SW480 (cell line): Measurements from ENCODE around the gene LHX6.

Source experiments
- DNase-seq: peaks from one replicate; pipeline ENCODE4 v3.0.0-alpha.2; 2016; ENCODE audit warnings: low spot score

LHX6 gene

DNA sequence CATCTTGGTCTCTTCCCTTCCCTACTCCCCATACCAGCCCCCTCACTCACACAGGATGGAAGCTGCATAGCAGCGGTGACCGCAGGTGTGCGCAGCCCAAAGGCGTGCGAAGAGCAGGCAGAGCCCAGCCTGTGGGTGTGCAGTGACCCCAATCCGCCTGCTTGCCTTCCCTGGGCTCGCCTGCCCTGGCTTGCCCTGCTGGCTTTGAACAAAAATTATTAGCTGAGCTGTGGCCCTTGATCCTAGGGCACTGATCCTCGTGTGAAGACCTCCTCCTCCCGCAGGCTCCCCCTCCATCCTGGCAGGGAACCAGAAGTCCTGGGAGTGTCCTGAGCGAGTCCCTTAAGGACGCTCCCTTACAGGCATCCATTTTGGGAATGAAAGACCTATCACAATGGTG, 37.2 kb downstream of the LHX6 start:
- peak; percentile 76 for DNase-seq

DNA sequence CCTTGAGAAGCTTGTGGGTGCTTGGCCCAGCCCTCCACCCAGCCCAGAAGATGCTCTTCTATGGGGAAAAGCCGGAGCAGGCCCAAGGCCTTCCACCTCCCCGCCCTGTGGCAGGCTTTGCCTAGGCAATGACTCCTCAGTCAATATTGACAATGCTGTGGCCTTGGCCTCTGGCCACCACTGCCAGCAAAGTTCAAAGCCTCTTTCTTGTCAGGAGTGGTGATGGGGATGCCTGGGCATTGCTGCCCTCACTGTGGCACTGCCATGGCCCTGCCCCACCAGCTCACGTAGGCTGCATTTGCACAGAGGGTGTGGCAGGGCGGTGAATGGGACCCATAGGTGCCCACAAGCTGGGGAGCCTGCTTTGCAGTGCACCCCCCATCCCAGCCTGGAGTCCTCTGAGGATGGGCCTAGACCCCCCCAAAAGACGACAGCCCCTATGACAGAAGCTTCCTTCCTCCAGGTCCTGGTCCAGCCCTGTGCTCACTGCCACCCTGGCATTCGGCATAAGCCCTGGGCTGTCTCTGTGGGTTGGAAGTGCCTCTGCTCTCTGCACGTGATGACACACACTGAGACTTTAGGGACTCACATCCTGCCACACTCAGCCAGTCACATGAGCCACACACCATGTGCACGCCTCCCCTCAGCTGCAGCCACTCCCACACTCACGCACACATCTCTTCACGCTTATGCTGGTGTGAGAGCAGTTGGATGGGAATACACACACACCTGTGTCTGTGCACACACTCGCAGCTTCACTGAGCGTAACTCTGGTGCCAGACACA, 38.0 kb downstream of the LHX6 start:
- DNase-seq: peak; percentile 97

DNA sequence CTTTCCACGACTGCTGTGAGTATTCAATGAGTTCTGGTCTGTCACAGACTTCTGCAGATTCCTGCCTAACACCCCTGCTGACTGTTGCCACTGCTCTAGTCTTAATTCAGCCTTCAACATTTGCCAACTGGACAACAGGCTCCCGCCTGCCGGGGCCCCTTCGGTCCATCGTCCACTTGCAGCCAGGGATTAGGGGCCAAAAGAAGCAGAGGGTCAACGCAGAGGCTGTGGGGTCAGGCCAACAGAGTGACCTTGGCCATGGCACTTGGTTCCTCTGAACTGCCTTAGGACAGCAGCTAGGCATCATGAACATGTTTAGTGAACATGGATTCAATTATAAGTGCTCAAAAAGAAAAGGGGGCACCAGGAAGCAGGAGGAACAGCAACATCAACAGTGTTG, 40.4 kb downstream of the LHX6 start:
- DNase-seq: no peak

DNA sequence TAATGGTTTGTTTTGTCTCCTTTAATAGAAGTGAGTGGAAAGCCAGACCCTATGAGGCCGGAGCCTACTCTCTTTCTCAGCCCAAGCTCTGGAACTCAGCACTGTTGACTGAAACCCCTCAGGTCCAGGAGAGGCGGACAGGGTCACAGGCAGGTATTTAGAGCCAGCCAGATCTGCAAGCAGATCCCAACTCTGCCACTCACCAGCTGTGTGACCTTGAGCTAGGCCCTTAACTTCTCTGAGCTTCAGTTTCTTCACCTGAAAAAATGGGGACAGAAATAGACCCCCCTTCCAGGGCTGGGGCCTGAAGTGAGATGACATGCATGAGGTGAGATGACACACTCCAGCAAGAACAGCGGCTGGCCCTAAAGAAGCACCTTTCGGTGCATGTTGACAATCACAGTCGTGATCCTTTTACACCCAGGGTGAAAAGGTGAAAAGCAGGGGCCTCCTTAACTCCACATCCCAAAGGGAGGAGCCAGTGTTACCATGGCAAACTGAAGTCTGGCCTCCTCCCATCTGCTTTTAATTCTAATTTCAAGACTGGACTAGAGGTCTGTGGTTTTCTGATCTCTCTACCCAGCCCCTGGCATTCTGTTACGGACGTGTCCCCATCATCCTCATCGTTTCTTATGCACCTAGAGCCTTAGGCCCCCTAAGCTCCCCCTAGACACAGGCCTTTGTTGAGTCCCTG, 41.8 kb downstream of the LHX6 start:
- DNase-seq: no peak

DNA sequence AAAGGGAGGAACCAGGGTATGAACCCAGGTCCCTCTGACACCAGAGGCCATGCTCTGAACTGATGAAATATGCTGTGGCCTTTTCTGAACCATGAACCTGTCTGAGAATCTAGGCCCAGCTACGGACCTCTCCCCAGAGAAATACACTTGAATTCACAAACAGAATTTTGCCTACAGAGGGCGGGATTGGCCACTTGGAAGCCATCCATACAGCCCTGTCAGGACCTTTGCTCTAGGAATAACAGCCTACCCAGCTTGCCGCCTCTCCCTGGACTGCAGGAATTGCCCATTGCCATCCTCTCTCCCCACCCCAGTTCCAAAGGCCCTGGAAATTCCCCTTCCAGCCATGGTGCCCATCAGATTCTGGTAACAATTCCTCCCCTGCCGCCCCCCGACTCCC, 42.5 kb downstream of the LHX6 start:
- DNase-seq: no peak

DNA sequence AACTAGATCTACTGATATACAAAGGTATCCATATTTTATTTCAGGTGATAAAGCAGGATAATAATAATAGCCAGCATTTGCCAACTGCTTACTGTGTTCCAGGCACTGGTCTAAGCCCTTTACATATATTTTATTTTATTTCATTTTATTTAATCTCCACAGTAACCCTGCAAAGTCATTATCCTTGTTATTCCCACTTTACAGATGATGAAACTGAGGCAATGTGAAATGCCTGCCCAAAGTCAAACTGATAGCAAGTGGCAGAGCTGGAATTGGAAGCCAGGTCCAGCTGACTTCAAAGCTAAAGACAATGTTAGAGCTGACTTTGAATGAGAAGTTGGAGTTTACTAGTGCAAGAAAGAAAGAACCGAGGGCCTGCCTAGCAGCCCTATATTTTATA, 44.2 kb downstream of the LHX6 start:
- no peak for DNase-seq

DNA sequence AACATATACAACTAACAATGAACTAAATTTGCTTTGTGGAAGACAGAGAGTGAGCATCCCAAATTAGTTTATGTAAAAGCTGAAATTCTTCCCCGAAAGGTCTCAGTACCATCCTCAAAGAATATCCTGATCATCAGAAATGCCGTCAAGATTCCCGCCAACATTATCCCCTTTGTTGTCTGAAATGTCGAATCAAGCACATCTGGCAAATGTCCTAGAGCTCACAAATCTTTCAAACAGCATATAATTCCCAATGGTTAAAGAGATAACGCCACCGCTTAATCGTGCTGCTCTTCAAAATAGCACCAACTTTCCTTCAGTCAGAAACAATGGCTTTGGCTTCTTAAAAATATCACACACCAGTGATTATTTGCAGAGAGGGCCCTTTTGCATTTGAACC, 45.3 kb downstream of the LHX6 start:
- DNase-seq: no peak

DNA sequence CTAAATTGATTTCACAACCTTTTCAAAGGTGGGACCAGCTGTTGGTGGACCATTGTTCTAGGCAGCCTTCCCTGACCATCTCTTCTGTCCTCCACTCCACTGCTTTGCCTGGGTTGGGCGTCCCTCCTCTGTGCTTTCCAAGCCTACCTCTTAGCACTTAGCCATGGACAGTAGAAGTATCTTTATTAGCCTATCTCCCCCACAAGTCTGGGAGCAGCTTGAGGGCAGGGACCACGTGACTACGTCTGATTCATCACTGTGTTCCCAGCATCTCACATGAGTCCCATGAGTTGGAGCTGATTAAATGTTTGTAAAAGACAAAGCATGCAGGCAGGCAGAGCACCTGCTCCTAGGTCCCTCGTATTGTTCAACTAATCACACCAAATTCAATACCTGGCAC, 48.1 kb downstream of the LHX6 start:
- DNase-seq: peak; percentile 89

DNA sequence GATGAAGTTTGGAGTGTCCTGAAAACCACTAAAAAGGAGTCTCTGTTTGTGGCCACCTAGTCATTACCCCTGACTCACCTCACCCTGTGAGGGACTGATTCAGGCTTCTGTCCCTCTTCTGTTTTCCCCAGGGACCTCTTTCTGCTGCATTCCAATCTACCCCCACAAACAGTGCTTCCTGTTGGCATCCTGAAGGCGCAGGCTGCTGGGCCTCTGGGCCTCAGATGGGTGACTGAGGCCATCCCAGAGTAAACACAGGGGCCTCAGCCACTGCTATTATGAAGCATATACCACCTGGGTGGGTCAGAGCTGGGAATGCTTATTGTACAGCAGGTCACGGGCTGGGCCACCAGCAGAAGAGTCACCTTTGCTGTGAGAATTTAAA, 49.1 kb downstream of the LHX6 start:
- DNase-seq: peak; percentile 94

DNA sequence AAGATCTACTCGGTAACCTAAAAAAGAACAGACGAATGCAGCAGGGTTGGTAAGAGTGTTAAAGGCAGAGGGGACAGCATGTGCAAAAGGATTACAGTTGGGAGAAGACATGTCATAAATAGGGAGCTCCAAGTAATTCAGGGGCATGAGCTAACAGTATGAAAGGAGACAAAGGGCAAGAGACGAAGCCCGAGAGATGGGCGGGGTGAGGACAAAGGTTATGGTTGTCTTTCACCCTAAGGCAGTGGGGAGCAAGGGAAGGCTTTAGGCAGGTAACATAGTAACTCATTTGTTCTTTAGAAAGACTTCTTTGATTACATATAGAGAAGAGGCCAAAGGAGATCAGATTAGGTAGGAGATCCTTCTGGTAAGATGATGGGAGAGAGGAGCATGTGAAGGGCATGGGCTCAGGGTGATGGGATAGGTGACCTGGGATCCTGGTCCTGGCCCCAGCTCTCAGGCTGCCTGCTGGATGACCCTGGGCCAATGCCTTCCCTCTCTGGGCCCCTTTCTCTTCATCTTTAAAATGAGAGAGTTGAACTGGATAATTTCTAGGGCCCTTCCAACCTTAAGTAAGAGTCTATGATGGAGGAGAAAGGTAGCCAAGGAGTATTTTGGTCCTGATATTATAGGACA, 49.6 kb downstream of the LHX6 start:
- DNase-seq: peak; percentile 52

DNA sequence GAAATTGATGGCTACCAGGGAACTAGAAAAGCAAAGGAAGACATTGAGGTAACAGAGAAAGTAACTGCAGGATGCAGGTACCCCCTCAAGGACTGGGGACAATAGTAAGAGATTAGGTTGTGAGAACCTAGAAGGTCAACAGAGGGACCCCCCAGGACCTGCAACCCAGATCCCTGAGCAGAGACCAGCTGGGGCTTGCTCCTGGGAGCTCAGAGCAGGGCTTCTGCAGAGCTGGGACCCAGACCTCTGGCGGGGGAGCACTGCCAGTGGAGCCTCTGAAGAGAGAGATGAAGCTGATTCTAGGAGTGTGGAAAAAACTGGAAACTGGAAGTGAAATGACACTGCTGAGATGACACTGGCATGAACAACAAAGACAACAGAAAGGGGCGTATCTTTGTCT, 51.8 kb downstream of the LHX6 start:
- no peak for DNase-seq

DNA sequence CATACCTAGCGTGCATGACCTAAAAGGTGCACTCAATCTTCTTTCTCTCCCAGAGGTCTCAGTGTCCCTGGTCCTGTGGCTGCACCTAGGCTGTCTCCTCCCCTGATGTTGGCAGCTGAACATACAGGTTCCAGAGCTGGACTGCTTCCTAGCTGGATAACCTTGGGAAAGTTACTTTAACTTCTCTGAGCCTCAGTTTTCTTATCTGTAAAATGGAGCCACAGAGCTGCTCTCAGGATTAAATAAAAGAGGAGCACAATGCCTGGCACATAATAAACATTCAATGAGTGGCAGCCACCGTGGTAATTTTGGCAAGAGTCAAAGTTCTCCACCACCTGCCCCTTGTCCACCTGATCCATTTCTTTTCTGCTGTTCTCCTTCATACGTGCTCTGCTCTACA, 55.1 kb downstream of the LHX6 start:
- no peak for DNase-seq

DNA sequence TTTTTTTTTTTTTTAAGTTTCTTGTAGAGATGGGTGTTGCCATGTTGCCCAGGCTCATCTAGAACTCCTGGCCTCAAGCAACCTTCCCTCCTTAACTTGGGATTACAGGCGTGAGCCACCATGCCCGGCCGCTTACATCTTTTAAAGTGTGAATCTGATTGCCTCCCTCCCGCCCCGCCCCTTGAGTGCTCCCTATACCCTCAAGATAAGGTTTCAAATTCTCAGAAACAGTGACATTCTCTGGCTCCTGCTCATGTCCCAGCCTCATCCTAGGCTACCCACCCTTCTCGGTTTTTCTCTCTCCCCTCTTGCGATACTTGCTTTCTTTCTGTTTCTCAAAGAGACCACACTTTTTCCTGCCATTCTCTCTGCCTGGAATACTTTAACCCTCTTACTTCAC, 56.6 kb downstream of the LHX6 start:
- DNase-seq: no peak

DNA sequence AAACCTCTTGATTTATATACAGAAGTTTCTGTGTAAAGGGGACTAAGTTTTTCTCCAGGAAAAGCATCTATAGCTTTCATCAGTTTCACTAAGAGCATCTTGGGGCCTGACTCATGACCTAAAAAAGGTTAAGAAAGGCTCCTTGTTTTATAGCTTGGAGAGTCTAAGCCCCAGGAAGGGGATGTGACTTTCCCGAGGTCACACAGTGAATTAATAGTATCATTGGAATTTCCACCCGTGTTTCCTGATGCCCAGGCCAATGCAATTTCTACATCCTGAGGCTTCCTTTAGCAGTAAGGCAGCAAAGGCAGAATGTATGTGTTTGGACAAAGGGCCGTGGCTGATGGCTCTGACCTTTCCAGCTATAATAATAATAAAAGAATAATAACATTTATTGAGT, 60.4 kb downstream of the LHX6 start:
- DNase-seq: no peak

DNA sequence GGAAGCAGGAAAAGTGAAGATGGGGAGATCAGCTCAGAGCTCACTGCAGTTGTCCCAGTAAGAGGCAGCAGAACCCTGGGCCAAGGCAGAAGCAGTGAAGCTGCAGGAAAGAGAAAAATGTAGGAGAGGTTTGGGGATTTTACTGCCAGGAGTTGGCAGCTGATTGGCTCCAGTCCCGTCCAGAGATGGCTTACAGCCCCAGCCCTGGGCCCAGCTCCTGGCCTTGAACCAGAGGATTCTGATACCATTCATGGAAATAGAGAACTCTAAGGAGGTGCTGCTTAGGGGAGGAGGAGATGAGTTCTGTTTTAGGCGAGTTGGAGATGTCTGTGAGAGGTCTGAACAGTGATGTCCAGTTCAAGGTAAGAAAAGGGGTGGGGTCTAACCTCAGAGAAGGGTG, 64.5 kb downstream of the LHX6 start:
- no peak for DNase-seq

DNA sequence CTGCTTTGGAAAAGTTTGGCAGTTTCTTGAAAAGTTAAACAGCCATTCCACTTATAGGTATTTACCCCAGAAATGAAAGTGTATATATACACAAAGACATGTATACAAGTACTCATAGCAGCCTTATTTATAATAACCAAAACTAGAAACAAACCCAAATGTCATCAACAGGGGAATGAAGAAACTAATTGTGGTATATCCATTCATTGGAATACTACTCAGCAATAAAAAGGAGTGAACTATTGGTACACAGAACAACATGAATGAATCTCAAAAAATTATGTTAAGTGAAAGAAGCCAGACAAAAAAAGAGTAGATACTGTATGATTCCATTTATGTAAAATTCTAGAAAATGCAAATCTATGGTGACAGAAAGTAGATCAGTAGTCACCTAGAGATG, 66.3 kb downstream of the LHX6 start:
- DNase-seq: no peak

DNA sequence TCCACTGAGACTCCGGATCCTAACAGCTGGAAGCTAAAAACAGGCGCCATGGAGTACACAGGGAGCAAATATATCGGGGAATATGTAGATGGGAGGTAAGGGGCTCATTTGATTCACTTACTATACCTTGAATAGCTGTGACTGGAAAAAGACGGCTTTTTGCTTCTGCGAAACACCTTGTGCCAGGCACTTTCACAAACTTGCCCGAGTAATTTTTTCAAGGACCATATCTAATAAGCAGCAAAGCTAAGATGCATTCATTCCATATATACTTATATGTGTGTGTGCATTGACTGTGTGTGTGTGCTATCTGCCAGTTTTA, 68.9 kb downstream of the LHX6 start:
- no peak for DNase-seq

DNA sequence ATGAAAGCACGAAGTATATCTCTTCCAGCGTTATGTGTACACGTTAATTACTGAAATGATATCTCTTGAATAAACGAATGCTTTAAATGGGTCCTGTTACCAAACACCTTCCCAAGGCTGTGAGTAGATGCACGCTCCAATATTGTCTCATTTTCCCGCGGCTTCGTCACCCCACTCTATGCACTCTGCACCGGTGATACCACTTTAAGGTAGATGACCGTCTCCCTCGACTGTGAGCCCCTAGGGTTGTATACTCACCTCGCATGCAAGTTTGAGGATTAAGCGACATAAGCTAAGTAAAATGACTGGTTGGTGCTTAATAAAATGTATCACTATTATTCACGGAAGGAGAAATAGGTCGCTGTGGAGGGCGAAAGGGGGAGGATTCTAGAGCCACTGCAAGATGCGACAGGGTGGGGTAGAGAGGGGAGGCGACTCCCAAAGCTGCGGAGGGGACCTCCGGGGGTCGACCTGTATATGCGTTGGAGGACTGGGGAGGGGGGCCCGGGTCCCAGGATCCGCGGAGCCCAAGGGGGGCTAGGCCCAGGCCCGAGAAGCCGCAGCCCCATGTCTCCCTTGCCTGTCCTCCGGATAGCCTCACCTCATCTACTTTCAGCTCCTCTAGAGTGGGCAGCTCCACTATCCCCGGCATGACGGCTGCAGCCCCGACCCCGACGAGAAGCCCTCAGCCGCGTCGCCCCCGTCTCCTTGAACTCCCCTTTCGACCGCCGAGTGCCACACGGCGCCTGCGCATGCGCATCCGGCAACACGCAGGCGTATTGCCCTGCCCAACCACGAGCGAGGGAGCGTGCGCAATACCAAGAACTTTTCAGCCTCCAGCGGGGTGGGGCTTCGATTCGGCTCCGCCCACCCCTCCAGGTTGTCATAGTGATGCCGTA, 69.5 kb downstream of the LHX6 start, which contains the start of the genes MORN5 and NDUFA8:
Gene MORN5 (plus strand): TSS at position 883 of the 899 bp plus-strand sequence. CDS start 65 bp downstream, outside the sequence.
Gene NDUFA8 (minus strand): TSS at position 754 of the 899 bp plus-strand sequence. CDS start 102 bp downstream, at position 652.
- peak; percentile 93 for DNase-seq

DNA sequence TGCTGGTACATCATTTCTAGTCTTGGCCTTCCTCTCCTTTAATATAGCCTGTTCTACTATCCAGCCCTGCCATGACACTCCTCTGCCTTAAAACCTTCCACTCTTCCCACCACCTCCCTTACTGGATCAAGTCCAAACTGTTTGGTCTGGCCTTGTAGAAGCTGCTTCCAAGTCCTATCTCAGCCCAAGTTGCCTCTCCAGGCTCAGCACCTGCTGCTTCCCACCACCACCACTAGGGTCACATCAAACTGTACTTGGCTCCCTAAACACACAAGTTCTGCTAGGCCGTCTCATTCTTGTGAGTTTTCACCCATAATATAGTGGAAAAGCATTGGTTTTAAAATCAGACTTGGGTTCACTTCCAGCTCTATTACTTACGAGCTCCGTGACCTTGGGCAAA, 70.6 kb downstream of the LHX6 start:
- DNase-seq: peak; percentile 71

DNA sequence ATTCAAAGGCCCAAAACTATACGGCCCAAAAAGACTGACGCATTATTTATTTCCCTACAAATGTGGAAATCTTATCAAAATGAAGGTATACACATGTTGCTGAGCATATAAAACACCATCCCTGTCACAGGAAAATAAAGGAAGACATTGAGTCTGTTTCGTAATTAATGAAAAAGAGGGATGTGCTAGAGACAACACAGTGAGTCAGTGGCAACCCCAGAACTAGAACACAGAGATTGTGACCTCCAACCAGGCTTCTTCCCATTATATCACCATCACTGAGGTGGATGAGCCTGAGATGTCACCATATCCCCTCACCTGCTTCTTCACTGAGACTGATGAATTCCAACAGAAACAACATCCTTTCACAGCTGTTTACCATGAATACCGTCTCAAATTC, 73.0 kb downstream of the LHX6 start:
- no peak for DNase-seq
